HUES48 (cell line): ENCODE data around the gene MROH7.

ENCODE experiments used
- H3K27ac ChIP-seq: one replicate; pipeline ENCODE4 v1.7.0; 2013; ENCODE audit warnings: low read depth, low read length, inconsistent platforms
- H3K27me3 ChIP-seq: 2 replicates; pipeline ENCODE4 v1.6.1; 2013; ENCODE audit warnings: mild to moderate bottlenecking, low read length; ENCODE audit not compliant: control insufficient read depth, insufficient read depth
- H3K36me3 ChIP-seq: 2 replicates; pipeline ENCODE4 v1.6.1; 2013; ENCODE audit warnings: low read length; ENCODE audit not compliant: control insufficient read depth, insufficient read depth
- H3K4me1 ChIP-seq: 2 replicates; pipeline ENCODE4 v1.6.1; 2013; ENCODE audit warnings: mild to moderate bottlenecking, low read length; ENCODE audit not compliant: control insufficient read depth, insufficient read depth
- H3K4me3 ChIP-seq: 2 replicates; pipeline ENCODE4 v1.5.1; 2013; ENCODE audit warnings: mild to moderate bottlenecking, low read depth, low read length
- H3K9ac ChIP-seq: 2 replicates; pipeline ENCODE4 v1.6.1; 2013; ENCODE audit warnings: mild to moderate bottlenecking, low read depth, low read length, moderate library complexity
- H3K9me3 ChIP-seq: 2 replicates; pipeline ENCODE4 v1.6.1; 2013; ENCODE audit warnings: low read length; ENCODE audit not compliant: control insufficient read depth, insufficient read depth

Gene MROH7

GRCh38 chr1:54681358-54681757 lies 39.8 kb downstream of the MROH7 start:
- no peak overlapping the region for H3K9ac ChIP-seq
- H3K36me3 ChIP-seq, result no peaks in the 10 kb centered on the region
- H3K4me1 ChIP-seq, result no peaks in the 10 kb centered on the region
- no peak overlapping the region for H3K27ac ChIP-seq
- H3K4me3 ChIP-seq, result no peak overlapping the region
- H3K9me3 ChIP-seq, result no peaks in the 10 kb centered on the region
- H3K27me3 ChIP-seq, result no peaks in the 10 kb centered on the region

DNA sequence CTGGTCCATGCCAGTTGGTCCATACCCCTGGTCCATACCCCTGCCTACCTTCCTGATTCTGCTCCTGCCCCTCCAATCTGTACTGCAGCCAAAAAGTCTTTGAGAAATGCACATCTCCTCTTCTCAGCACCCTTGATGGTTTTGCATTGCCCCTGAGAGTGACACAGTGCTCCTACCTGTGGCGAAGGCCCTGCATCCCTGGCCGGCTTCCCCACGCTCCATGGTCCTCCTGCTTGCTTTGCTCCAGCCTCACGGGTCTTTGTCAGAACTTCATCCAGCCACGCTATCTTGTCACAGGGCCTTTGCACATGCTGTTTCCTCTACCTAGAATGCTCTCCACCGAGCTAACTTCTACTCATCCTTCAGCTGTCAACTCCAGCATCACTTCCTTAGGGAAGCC lies 41.9 kb downstream of the MROH7 start:
- H3K9ac ChIP-seq, result no peak overlapping the region
- no peaks in the 10 kb centered on the region for H3K27me3 ChIP-seq
- no peaks in the 10 kb centered on the region for H3K36me3 ChIP-seq

DNA sequence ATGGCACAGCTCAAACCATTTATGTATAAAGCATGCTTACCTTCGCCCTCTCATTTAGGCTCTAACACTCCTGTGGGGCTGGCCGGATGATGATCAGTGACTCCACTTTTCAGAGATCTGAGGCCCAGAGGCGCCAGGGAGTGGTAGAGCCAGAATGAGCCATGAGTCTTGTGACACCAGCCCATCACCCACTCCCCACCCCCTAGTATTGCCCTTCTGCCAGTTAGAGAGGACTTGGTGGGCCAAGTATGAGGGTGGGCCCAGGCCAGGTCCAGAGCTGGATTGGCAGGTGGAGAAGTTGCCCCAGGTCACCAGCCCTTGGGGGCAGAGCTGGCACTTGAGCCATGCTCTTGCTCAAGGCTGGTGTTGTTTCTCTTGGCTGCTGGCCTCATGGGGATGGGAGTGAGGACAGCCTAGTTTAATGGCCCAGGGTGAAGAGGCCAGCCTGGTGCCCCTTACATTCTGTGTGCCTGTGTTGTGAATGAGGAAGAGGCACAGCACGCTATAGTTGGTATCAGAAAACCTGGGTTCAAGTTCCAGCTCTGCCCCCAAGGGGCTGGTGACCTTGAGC lies 43.8 kb downstream of the MROH7 start:
- H3K4me3 ChIP-seq, result no peak overlapping the region
- no peak overlapping the region for H3K27ac ChIP-seq
- no peaks in the 10 kb centered on the region for H3K36me3 ChIP-seq
- H3K27me3 ChIP-seq, result no peaks in the 10 kb centered on the region
- H3K9me3 ChIP-seq, result no peaks in the 10 kb centered on the region
- no peak overlapping the region for H3K9ac ChIP-seq
- H3K4me1 ChIP-seq, result no peaks in the 10 kb centered on the region

More for the DNA sequence above, 41.9 kb downstream of the MROH7 start:
- no peak overlapping the region for H3K4me3 ChIP-seq
- H3K27ac ChIP-seq, result no peak overlapping the region
- H3K4me1 ChIP-seq, result no peaks in the 10 kb centered on the region
- no peaks in the 10 kb centered on the region for H3K9me3 ChIP-seq

DNA sequence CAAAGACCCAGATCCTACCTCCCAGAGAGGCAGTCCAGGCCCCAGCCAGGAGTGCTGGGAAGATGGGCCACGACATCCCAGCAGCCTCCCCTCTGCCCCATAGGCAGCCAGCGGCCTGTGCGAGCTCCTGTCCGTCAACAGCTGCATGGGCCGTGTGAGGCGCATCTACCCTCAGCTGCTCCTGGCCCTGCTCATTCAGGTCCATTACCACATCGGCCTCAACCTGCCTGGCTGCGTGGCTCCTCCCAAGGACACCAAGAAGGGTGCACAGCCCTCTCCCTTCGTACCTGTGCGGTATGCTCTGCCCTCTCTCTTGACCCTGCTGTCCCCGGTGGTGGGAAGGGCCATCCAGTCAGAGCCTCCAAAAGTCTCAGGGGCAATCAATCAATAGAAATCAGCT lies 44.6 kb downstream of the MROH7 start:
- no peak overlapping the region for H3K9ac ChIP-seq
- H3K4me3 ChIP-seq, result no peak overlapping the region
- no peaks in the 10 kb centered on the region for H3K36me3 ChIP-seq
- H3K27me3 ChIP-seq, result no peaks in the 10 kb centered on the region
- H3K4me1 ChIP-seq, result no peaks in the 10 kb centered on the region
- H3K27ac ChIP-seq, result no peak overlapping the region
- no peaks in the 10 kb centered on the region for H3K9me3 ChIP-seq

DNA sequence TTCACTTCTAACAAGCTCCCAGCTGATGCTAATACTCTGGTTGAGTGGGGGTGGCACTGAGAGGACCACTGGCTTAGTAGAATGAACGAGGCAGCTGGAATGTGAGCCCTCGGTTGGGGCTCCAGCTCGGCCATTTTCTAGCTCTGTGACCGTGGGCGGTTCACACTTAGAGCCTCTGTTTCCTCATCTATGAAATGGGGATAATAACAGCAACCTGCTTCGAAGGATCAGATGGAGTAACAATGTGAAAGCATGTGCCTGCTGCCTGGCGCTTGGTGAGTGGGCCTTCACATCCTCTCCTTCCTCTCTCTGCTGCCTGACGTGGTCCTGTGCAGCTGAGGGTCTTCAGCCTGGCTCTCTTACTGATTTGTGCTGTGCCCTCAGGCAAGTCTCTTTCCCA lies 53.2 kb downstream of the MROH7 start:
- Histone ChIP-seq H3K4me1 (no peaks in the 10 kb centered on the region), H3K27ac (no peak overlapping the region), H3K27me3 (no peaks in the 10 kb centered on the region), H3K4me3 (no peak overlapping the region), H3K9me3 (no peaks in the 10 kb centered on the region), H3K36me3 (no peaks in the 10 kb centered on the region), H3K9ac (no peak overlapping the region)

DNA sequence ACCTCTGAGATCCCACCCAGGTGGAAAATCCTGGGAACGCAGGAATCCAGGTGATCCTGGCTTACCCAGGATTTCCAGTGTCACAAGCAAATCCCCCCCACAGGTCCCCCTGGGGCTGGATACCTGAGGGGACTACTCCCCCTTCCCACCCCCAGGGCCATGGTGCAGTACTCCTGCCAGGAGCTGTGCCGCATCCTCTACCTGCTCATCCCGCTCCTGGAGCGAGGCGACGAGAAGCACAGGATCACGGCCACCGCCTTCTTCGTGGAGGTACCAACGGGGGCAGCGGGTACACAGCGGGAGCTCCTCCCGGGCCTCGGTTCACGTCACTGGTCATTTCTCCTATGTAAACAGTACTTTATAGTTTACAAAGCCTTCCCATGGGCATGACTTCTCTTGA lies 53.6 kb downstream of the MROH7 start:
- Histone ChIP-seq H3K4me3 (no peak overlapping the region), H3K4me1 (no peaks in the 10 kb centered on the region), H3K9me3 (no peaks in the 10 kb centered on the region)

GRCh38 chr1:54695764-54696163 lies 54.2 kb downstream of the MROH7 start:
- H3K9me3 ChIP-seq, result no peaks in the 10 kb centered on the region
- no peaks in the 10 kb centered on the region for H3K27me3 ChIP-seq
- H3K27ac ChIP-seq, result no peak overlapping the region
- no peaks in the 10 kb centered on the region for H3K36me3 ChIP-seq
- no peak overlapping the region for H3K4me3 ChIP-seq
- H3K4me1 ChIP-seq, result no peaks in the 10 kb centered on the region
- H3K9ac ChIP-seq, result no peak overlapping the region

More for the DNA sequence above, 53.6 kb downstream of the MROH7 start:
- no peaks in the 10 kb centered on the region for H3K36me3 ChIP-seq
- H3K9ac ChIP-seq, result no peak overlapping the region
- H3K27ac ChIP-seq, result no peak overlapping the region
- no peaks in the 10 kb centered on the region for H3K27me3 ChIP-seq

DNA sequence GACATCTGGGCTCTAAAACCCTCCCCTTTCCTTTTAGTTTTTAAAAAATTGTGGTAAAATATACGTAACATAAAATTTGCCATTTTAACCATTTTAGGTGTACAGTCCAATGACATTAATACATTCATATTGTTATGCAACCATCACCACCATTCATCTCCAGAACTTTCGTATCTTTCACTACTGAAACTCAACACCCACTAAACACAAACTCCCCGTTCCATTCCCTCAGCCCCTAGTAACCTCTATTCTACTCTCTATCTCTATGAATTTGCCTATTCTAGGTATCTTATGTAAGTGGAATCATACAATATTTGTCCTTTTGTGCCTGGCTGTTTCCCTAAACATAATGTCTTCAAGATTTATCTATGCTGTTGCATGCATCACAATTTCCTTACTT lies 54.7 kb downstream of the MROH7 start:
- no peaks in the 10 kb centered on the region for H3K4me1 ChIP-seq
- H3K4me3 ChIP-seq, result no peak overlapping the region
- H3K9me3 ChIP-seq, result no peaks in the 10 kb centered on the region
- no peak overlapping the region for H3K27ac ChIP-seq
- H3K36me3 ChIP-seq, result no peaks in the 10 kb centered on the region
- no peak overlapping the region for H3K9ac ChIP-seq
- H3K27me3 ChIP-seq, result no peaks in the 10 kb centered on the region

DNA sequence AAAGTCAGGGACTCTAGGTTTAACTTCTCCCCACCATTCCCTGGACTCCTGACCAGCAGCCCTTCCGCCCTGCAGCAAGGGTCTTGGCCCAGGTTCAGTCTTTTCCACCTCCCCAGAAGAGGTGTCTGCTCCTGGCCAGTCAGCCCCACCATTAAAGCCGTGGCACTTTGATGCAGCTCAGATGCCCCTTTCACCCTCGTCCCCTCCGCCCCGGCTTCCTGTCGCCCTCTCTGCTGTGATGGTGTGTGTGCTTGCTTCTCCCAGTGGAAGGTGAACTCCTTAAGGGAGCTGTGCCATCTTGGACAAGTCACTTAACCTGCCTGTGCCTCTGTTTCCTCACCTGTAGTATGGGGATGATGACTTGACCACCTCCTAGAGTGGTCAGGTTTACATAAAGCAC lies 56.3 kb downstream of the MROH7 start:
- no peaks in the 10 kb centered on the region for H3K4me1 ChIP-seq
- H3K9ac ChIP-seq, result no peak overlapping the region
- H3K27me3 ChIP-seq, result no peaks in the 10 kb centered on the region
- H3K9me3 ChIP-seq, result no peaks in the 10 kb centered on the region
- H3K27ac ChIP-seq, result no peak overlapping the region
- H3K4me3 ChIP-seq, result no peak overlapping the region
- no peaks in the 10 kb centered on the region for H3K36me3 ChIP-seq

DNA sequence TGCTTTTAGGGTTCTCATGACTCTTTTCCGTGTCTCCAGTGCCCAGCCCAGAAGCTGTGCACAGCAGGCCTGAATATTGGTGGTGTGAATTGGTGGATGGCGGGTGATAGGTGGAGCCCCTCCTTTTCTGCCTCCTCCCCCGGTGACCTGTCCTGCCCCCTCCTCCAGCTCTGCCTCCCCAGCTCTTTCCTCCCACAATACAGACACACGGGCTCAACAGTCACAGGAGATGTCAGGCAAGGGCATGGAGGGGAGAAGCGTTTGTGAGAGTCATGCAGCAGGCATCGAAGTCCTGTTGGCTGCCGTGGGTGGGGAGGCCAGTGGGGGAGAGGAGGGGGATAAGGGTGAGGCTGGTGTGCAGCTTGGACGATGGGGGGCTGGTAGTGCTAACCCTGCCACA lies 56.8 kb downstream of the MROH7 start:
- H3K27ac ChIP-seq, result no peak overlapping the region
- no peak overlapping the region for H3K4me3 ChIP-seq
- no peaks in the 10 kb centered on the region for H3K27me3 ChIP-seq
- no peak overlapping the region for H3K9ac ChIP-seq
- H3K4me1 ChIP-seq, result no peaks in the 10 kb centered on the region
- H3K9me3 ChIP-seq, result no peaks in the 10 kb centered on the region
- no peaks in the 10 kb centered on the region for H3K36me3 ChIP-seq

DNA sequence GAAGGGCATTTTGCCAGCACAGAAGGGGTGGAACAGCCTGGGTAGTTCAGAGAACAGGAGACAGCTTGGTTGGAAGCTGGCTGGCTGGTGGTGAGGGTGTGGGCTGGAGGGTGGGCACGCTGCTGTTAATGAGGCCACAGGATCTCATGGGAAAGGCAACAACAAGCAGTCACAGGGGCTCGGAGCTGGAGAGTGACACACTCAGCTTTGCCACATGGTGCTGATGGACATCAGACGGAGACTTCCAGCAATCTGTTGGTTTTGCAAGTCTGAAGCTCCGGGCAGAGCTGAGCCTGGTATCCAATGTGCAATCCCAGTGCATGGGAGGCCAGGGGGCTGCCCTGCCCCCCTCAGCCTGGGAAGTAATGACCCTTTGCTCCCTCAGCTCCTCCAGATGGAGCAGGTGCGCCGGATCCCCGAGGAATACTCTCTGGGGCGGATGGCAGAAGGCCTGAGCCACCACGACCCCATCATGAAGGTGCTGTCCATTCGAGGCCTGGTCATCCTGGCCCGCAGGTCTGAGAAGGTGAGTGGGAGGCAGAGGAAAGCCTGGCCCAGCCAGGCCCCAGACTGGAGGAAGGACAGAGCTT lies 58.4 kb downstream of the MROH7 start:
- H3K4me3 ChIP-seq, result no peak overlapping the region

More for the DNA sequence above, 58.4 kb downstream of the MROH7 start:
- Histone ChIP-seq H3K36me3 (no peaks in the 10 kb centered on the region), H3K27ac (no peak overlapping the region), H3K4me1 (no peaks in the 10 kb centered on the region), H3K27me3 (no peaks in the 10 kb centered on the region), H3K9ac (no peak overlapping the region), H3K9me3 (no peaks in the 10 kb centered on the region)
